ENCODE results near the gene RNF34.

DNA sequence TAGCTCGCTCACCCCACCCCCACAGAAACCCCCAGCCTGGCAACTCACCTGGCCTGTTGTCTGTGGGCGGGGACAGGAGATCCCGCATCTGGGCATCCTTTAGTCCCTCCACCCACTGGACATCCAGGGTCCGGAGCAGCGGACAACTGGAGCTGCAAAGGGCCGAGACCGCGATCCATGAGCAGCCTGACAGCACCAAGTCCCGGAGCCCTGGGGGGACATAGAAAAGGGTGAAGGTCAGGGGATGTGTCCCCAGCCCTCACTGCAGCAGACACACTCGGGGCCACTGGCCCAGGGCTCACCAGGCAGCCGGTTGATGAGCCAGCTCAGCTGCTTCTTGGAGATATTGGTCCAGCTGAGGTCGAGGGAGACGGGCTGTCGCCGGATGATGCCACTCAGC lies 40.9 kb downstream of the RNF34 start:
- TF ChIP-seq SUZ12 (IDR thresholded peaks at IDR 0.05; ENCODE audit: extremely low read depth, insufficient read depth, insufficient read length) (no peak), ZNF274 (IDR thresholded peaks at IDR 0.05; ENCODE audit: low read depth, low read length) (no peak), YY1 (IDR thresholded peaks at IDR 0.05; ENCODE audit: insufficient read depth, insufficient read length) (no peak)
